AG10803 (cell line): ENCODE results near the gene FARS2.

ENCODE experiments used
- DNase-seq: peaks from one replicate; pipeline ENCODE4 v3.0.0; 2010; ENCODE audit warnings: low read depth
- H3K4me3 ChIP-seq: 2 replicates; pipeline ENCODE4 v1.5.1; 2011; ENCODE audit warnings: mild to moderate bottlenecking, low read length, control low read depth
- TF ChIP-seq, protein P1 (sequence below): conservative IDR thresholded peaks from 2 replicates; pipeline ENCODE4 v1.5.1; 2011; ENCODE audit warnings: mild to moderate bottlenecking, low read length, control low read depth, inconsistent platforms

FARS2 gene

DNA sequence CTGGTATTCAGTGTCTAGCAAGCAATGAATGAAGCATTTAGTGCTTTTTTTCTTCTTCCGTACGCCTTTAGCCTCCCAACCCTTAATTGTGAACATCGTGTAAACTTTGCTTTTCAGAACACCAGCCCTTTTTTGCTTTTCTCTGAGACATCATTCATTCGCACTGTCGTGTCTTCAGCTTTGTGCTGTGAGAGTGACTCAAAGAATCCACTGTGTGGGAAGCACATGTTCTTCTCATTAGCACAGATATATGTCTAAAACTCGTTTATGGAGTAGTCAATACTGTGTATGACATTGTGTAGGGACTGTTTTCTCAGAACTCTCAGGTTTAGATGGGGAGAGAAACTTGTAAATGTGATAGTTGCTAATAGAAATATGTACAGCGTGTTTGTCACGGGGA, 279.1 kb downstream of the FARS2 start:
- TF ChIP-seq, protein P1, sequence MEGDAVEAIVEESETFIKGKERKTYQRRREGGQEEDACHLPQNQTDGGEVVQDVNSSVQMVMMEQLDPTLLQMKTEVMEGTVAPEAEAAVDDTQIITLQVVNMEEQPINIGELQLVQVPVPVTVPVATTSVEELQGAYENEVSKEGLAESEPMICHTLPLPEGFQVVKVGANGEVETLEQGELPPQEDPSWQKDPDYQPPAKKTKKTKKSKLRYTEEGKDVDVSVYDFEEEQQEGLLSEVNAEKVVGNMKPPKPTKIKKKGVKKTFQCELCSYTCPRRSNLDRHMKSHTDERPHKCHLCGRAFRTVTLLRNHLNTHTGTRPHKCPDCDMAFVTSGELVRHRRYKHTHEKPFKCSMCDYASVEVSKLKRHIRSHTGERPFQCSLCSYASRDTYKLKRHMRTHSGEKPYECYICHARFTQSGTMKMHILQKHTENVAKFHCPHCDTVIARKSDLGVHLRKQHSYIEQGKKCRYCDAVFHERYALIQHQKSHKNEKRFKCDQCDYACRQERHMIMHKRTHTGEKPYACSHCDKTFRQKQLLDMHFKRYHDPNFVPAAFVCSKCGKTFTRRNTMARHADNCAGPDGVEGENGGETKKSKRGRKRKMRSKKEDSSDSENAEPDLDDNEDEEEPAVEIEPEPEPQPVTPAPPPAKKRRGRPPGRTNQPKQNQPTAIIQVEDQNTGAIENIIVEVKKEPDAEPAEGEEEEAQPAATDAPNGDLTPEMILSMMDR = no peak
- DNase-seq = peak; percentile 54

DNA sequence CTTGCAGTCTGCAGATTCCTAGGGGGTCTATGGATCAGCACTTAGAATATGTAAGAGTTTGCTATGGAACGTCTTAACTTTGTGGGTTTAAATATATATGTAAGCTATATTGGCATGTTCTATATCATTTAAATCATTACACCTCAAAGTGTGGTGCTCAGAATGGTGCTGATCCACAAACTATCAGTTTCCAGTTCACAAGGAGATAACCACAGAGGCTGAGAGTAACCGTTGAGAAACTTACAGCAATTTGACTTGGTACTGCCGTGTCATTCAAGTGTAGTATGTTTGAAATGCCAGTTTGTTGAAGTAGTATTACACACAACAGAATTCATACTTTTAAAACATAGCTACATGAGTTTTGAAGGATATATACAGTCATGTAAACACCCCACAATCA, 279.7 kb downstream of the FARS2 start:
- H3K4me3 ChIP-seq = no peak overlapping the region
- TF ChIP-seq, protein P1 = no peak
- DNase-seq = no peak

More for the DNA sequence above, 279.1 kb downstream of the FARS2 start:
- H3K4me3 ChIP-seq = no peak overlapping the region

DNA sequence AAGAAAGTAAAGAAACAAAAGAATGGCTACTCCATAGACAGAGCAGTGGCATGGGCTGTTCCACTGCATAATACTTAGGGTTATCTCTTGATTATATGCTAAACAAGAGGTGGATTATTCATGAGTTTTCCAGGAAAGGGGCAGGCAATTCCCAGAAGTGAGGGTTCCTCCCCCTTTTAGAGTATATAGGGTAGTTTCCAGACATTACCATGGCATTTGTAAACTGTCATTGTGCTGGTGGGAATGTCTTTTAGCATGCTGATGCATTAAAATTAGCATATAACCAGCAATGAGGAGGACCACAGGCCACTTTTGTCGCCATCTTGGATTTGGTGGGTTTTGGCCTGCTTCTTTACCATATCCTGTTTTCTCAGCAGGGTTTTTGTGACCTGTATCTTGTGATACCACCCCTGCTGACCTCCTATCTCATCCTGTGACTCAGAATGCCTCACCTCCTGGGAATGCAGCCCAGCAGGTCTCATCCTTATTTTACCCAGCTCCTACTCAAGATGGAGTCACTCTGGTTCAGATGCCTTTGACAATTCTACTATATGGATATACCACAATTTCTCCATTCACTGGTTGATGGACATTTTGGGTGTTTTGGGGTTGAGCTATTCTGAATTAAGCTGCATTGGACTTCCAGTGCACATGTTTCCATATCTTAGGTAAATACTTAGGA, 280.6 kb downstream of the FARS2 start:
- TF ChIP-seq, protein P1 = no peak
- no peak for DNase-seq

DNA sequence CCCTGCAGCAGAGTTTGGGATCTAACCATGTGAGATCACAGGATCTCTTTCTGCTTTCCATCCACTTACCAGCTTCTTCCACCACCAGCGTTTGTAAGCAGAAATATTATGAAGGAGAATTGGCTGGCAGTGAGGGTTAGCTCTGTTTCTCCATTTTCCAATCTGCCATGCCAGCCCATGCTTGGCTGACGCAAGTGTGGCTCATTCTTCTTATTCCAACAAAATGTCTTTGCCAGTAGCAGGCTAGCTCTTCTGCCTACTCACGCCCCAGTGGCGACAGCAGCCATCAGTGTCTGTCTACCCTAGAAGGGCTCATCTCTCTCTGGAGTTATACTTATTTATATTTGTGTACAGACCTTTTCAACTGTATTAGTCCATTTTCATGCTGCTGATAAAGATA, 286.2 kb downstream of the FARS2 start:
- DNase-seq = no peak
- TF ChIP-seq, protein P1 = no peak
- no peak overlapping the region for H3K4me3 ChIP-seq

More for the DNA sequence above, 280.6 kb downstream of the FARS2 start:
- H3K4me3 ChIP-seq = no peak overlapping the region

DNA sequence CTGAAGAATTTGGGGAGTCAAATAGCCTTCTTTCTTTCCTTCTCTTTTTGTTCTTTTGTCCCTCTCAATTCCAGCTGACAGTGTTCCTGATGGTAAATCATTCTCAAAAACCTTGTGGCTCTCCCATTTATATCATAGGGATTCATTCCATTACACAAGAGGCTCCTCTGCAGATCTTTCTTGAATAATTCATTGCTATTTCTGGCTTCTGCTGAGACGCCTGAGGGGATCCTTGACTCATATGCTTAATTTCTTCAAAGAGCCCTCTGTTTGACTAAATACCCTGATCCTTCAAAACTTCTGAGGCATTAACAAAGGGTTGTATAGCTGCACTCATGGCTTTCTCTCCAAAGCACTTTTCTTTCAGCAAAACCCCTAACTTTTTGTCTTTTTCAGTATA, 289.3 kb downstream of the FARS2 start:
- TF ChIP-seq, protein P1 = no peak
- H3K4me3 ChIP-seq = no peak overlapping the region
- DNase-seq = no peak

DNA sequence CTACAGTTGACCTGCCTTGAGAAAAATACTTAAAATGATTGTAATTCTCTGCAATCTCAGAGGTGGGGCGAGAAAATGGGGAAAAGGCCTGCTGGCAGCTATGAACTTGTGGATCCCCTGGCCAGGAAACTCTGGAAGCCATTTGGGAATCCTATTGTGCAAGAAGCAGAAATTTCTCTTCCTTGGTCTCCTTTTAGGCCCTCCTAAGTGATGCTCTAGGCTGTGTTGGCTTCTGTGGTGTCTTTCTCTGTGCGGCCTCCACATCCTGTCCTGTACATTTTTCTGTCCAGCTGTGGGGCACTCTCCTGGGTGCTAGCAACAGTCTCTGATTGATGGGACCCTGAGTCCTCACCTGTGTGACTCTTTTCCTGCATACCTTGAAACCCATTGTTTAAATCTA, 290.9 kb downstream of the FARS2 start:
- H3K4me3 ChIP-seq = no peak overlapping the region
- TF ChIP-seq, protein P1 = no peak

DNA sequence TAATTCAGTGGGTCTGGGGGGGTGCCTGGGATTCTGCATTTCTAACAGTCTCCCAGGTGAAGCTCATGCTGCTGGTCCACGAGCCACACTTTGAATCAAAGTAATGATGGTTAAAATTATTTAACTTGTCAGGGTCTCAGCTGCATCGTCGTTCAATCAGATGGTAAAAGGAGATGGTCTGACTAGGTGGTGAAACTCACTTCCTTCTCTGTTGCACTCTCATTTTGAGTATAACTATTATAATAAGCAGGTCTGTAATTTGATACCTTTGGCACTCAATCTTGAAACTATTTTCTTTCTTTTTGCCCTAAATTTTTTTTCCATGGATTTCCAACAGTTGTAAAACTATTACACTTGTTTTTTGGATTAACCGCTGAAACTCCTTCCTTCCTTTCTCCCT, 292.5 kb downstream of the FARS2 start:
- TF ChIP-seq, protein P1 = no peak
- no peak for DNase-seq
- no peak overlapping the region for H3K4me3 ChIP-seq

More for the DNA sequence above, 290.9 kb downstream of the FARS2 start:
- peak; percentile 20 for DNase-seq
